ENCODE results near the gene IGF2.

IGF2 gene

GRCh38 chr11:2104524-2105440 lies 34.4 kb downstream of the IGF2 start:
- no peak for DNase-seq (ENCODE audit: low read depth in 3 of 3, low spot score in 1 of 3)

- no peak for DNase-seq (ENCODE audit: low read depth in 3 of 3, low spot score in 1 of 3)
These were observed 35.3 kb downstream of the IGF2 start for GRCh38 chr11:2103668-2104523.

DNA sequence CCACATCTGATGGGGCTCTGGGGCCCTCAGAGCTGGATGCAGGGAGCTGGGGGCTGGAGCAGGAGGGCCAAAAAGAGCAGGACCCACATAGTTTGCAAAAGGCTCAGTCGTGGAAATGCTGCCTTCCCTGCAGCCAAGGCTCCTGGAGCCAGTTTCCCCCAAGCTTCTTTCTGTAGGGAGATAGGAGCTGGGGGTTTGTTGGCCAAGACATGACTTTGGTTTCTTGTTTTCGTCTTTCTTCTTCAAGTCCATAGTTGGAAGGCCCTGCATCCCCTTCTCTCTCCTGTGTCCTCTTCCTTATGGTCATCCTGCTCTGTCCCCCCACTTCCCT lies 36.3 kb downstream of the IGF2 start:
- DNase-seq (ENCODE audit: low read depth in 3 of 3, low spot score in 1 of 3), result no peak

DNA sequence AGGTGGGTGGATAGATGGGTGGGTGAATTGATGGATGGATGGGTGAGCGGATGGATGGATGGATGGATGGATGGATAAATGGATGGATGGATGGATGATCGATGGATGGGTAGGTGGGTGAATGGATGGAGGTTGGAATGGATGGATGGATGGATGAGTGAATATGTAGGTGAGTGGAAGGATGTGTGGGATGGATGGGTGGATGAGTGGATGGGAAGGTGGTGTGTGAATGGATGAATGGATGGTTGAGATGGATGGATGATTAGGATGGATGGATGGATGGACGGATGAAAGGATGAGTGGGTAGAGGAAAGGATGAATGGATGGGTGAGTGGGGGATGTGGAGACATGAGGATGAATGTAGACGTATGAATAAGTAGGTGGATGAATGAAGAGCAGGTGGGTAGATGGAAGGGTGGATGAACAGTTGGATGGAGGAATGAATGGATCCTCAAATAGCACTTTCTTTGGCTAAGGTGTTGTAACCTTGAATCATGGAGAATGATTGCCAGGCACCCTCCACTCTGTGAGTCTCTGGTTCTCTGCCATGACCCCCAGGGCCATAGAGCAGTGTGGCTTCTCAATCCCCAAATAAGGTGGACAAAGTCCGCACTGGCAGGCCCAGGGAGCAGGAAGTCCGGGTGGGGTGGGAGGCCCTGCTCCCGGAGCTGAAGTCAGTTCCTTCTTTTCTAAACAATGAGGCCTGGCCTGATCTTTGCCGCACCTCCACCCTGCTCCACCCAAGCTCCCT lies 36.9 kb downstream of the IGF2 start:
- no peak for DNase-seq (ENCODE audit: low read depth in 3 of 3, low spot score in 1 of 3)

DNA sequence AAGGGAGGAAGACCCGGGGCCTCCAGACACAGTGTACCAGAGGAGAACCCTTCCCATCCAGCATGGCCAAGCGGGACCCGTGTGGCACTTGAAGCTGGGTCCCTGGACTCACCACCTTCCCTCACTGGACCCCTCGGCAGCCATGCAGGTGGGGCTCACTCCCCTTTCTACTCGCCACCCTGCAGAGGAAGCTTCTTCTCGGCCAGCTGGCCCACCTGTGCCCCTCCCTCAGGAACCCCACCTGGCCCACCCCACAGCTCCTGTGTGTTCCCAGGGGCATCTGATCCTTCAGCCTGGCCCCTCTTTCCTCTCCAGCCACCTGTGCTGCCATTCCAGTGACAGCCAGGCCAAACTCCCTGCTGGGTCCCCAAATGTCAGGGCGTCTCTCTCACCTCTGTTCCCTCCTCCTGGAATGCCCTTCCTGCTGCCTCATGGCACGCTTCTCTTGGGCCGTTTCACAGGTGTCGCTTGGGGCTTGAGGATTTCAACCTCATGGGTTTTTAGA lies 38.0 kb downstream of the IGF2 start:
- no peak for DNase-seq (ENCODE audit: low read depth in 3 of 3, low spot score in 1 of 3)

DNA sequence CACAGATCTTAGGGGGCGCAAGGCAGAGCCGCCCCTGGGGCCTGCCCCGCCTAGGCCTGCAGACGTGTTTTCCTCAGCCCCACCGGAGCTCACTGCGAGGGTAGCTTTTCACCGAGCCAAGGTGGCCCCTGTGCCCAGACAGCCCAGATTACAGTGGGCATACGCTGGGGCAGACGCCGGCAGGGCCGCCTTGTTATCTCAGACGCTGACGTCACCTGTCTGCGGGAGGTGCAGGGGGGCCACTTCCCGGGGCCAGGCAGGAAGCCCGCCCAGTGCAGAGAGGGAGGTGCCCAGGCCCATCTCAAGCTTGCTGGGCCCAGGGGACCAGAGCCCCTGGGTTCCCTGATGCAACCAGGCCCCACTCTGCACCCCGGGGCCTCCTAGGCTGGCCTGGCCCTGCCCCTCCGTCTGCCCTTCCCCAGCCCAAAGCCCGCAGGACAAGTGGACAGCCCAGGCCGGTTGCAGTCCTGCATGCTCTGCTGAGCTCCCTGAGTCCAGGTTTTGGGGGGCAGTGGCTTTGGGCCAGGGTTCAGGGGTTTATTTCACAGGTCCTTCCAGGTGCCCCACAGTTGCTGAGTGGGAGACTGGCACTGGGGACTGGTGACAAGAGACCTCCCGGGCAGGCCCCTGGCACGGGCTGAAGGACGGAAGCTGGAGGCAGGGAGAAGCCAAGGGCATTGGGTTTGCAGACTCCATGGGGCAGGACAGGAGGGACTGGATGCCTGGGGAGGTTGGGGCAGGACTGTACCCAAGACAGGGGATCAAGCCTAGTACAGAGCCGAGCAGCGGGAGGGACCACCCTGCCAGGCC lies 38.6 kb downstream of the IGF2 start:
- no peak for DNase-seq (ENCODE audit: low read depth in 3 of 3, low spot score in 1 of 3)

GRCh38 chr11:2099516-2100349 lies 39.5 kb downstream of the IGF2 start:
- DNase-seq (ENCODE audit: low read depth in 3 of 3, low spot score in 1 of 3), result no peak

DNA sequence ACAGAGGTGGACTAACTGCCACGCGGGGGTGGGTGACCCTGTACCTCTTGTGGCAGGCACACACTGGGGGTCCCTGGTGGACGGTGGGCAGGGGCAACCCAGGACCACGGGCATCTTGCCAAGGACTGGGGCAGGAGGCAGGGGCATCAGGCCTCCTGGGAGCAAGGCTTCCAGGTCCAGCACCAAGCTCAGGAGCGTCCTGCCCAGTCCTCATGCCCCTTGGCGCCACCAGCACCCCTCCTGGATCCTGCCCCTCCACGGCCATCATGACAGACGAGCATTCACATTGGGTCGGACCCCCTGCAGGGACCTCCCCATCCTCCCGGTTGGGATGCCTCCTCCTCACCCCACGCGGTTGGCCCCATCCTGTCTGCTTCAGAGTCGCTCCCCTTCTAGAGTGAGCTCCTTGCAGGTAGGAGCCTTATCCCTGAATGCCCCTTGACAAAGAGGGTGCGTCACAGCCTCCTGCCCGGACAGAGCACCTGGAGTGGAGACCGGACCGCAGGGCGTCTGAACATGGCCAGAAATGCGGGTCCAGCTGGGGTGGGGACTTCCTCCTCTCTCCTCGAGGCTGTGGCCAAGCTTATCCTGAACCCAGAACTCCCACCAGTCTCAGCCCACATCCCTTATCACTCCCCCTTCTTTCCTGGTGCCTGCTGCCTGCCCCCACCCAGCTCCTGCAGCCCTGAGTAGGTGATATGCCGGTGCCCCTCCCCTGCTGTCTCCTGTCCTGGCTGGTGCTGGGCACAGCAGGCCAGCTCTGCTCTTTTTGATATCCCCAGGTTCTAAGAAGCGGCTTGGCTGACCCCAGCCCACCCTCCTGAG lies 40.3 kb downstream of the IGF2 start:
- no peak for DNase-seq (ENCODE audit: low read depth in 3 of 3, low spot score in 1 of 3)

DNA sequence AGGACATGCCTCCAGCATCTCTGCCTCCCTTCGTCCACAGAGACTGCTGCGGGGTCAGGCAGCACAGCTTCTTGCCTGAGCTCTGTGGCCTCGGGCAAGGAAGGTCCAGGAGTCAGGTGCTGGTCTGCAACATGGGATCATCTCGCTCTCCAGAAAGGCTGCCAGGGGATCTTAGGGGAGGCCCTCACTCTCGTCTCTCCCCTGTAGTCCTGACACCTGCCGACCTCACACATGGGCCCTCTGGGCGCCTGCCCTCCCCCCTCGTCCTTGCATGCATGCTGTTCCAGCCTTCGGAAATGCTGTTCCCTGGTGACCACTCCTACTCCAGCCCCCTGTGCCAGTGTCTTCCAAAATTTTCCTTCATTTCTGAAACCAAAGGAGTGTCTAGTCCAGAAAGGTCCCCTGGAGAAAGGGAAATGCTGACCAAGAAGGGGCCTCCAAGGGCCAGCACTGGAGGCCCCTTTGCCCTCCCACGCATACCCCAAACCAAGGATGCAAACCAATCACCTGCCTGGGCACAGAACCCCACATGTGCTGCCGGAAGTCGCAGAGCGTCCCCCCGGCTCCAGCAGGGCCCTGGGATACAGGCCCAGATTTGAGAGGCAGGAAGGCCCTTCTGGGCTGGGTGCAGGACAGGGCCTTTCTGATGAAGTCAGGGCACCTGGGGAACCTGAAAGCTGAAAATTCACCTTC lies 41.0 kb downstream of the IGF2 start:
- no peak for DNase-seq (ENCODE audit: low read depth in 3 of 3, low spot score in 1 of 3)

- DNase-seq (ENCODE audit: low read depth in 3 of 3, low spot score in 1 of 3), result no peak
These were observed 41.7 kb downstream of the IGF2 start for GRCh38 chr11:2097356-2097997.

DNA sequence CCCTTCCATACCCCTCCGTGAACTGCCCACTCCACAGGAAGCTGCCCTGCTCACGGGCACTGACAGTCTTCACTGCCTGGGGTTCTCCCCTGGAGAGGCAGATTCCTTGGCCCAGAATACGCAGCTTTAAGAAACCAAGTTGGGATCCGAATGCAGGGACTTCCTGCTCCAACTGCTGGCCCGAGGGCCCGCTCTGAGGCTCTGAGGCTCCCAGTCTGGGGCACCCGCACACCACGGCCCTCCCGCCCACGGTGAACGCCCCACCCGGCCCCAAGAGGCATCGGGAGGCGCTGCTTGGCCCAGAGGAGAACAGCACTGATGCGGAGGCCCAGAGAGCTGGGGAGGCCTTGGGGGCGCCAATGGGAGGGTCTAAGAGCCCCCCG lies 42.3 kb downstream of the IGF2 start:
- no peak for DNase-seq (ENCODE audit: low read depth in 3 of 3, low spot score in 1 of 3)

- no peak for DNase-seq (ENCODE audit: low read depth in 3 of 3, low spot score in 1 of 3)
These were observed 42.9 kb downstream of the IGF2 start for GRCh38 chr11:2096011-2096918.

DNA sequence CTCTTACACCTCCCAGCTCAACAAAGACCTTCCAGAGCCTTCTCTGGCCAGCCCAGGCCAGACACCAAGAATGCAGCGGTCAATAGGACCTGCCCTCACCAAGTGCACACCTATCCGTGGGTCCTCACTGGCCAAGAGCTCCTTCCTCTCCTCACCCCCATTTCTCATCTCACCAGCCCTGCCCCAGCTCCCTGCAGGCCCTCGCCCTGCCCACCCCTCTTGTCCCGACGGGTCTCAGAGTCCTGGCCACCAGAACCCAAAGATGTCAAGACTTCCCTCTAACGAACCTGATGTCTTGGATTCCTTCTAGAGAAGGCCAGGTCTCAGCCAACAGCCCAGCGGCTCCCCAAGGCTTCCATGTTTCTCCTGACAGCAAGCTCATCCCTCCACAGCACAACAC lies 43.6 kb downstream of the IGF2 start:
- no peak for DNase-seq (ENCODE audit: low read depth in 3 of 3, low spot score in 1 of 3)

DNA sequence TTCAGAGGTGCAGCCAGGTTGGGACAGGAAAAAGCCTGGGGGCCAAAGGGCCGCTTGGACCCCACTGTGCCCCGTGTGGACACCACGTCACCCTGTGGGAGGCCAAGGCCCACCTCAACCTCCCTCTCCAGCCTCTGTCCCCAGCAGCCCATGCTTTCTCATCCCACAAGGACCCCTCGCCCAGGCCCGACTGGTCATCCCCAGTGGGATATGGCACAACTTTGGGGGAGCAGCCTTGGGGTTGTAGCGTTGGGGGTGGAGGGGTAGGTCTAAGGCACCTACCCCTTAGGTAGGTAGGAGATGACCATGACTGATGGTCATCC lies 44.0 kb downstream of the IGF2 start:
- DNase-seq (ENCODE audit: low read depth in 3 of 3, low spot score in 1 of 3), result no peak

DNA sequence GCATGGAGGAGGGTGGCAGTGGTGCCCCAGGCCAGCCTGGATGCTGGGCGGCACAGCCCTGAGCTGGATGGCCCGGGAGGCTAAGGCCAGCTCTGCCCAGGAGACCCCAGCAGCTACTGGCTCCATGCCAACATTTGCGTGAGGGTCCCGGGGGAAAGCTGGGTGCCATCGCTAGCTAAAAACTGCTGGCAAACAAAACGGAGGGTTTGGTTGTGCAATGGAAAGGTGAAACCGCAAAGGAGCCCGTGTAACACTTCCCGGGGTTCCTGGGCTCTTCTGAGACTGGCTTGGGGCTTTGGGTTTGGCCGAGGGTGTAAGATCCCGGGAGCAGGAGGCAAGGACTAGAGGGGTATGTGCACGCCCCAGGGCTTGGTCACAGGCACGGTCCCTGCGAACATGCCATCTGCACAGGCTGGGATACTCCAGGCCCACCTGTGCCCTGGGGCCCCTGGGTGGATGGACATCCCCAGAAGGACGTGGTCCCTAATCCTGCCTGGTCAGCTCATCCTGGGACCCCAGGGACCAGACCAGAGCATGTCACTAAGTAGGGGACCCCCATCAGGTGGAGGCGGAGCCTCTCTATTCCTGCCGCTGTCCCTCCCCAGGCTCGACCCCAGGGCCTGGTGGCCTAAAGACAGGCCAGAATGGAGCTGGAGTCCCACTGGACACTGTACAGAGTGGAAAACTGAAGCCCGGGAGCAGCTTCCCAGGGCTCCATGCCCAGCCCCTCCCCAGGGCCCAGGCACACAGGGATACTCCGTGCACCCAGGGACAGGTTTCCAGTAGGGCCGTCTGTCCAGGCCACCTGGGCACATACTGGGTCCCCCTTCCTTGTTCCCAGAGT lies 44.6 kb downstream of the IGF2 start:
- DNase-seq (ENCODE audit: low read depth in 3 of 3, low spot score in 1 of 3), result no peak

All from stimulated activated CD4-positive, alpha-beta T cell treated with anti-CD3 and anti-CD28 coated beads, TNF-alpha, amount 100 ng/mL, for 1 hour (primary cell).